Astrocyte (in vitro differentiated cells and primary cell): ENCODE measurements around the gene TRIM52. TPM values are rescaled to one million over a fixed set of nuclear protein-coding genes. Genes with fewer than 3 reads are reported as not detected.

Experiments used
- DNase-seq: peaks from one replicate; pipeline ENCODE4 v3.0.0-alpha.2; 2010; ENCODE audit warnings: low read depth
- FAIRE-seq: peaks from 2 replicates; lab custom pipeline; 2011; peaks lifted over from hg19 to GRCh38; lab: Jason Lieb, UNC
- H2AFZ ChIP-seq: 2 replicates; pipeline ENCODE4 v1.6.0; 2012; ENCODE audit warnings: low read depth, low read length, inconsistent platforms
- H3K27ac ChIP-seq: 2 replicates; pipeline ENCODE4 v1.5.1; 2011; ENCODE audit warnings: low read depth, low read length, inconsistent platforms
- H3K27me3 ChIP-seq: 2 replicates; pipeline ENCODE4 v1.6.0; 2011; ENCODE audit warnings: low read length, inconsistent platforms; ENCODE audit not compliant: insufficient read depth
- H3K36me3 ChIP-seq: 2 replicates; pipeline ENCODE4 v1.5.1; 2011; ENCODE audit warnings: low read length, inconsistent platforms; ENCODE audit not compliant: insufficient read depth
- H3K4me1 ChIP-seq: 2 replicates; pipeline ENCODE4 v1.5.1; 2011; ENCODE audit warnings: low read length, inconsistent platforms; ENCODE audit not compliant: insufficient read depth
- H3K4me2 ChIP-seq: 2 replicates; pipeline ENCODE4 v1.6.0; 2012; ENCODE audit warnings: low read length, inconsistent platforms
- H3K4me3 ChIP-seq: 2 replicates; pipeline ENCODE4 v1.5.1; 2011; ENCODE audit warnings: low read depth, mild to moderate bottlenecking, low read length, inconsistent platforms; ENCODE audit not compliant: insufficient read depth
- H3K79me2 ChIP-seq: 2 replicates; pipeline ENCODE4 v1.6.0; 2012; ENCODE audit warnings: mild to moderate bottlenecking, low read length, inconsistent platforms; ENCODE audit not compliant: insufficient read depth
- H3K9ac ChIP-seq: 2 replicates; pipeline ENCODE4 v1.6.0; 2012; ENCODE audit warnings: mild to moderate bottlenecking, low read length, inconsistent platforms
- H3K9me3 ChIP-seq: 2 replicates; pipeline ENCODE4 v1.5.1; 2012; ENCODE audit warnings: low read depth, mild to moderate bottlenecking, low read length, inconsistent platforms; ENCODE audit not compliant: insufficient read depth
- H4K20me1 ChIP-seq: 2 replicates; pipeline ENCODE4 v1.6.0; 2012; ENCODE audit warnings: low read length, inconsistent platforms; ENCODE audit not compliant: insufficient read depth
- H3K27ac Mint-ChIP-seq: one replicate; pipeline ENCODE4 v1.8.0; 2021; ENCODE audit warnings: mild to moderate bottlenecking, mixed read lengths; ENCODE audit not compliant: unreplicated experiment
- H3K27me3 Mint-ChIP-seq: one replicate; pipeline ENCODE4 v1.8.0; 2021; ENCODE audit warnings: low read depth, mixed read lengths; ENCODE audit not compliant: unreplicated experiment
- H3K36me3 Mint-ChIP-seq: one replicate; pipeline ENCODE4 v1.8.0; 2021; ENCODE audit warnings: low read depth, mixed read lengths; ENCODE audit not compliant: unreplicated experiment
- H3K4me1 Mint-ChIP-seq: one replicate; pipeline ENCODE4 v1.8.0; 2021; ENCODE audit warnings: low read depth, mixed read lengths; ENCODE audit not compliant: unreplicated experiment
- H3K4me3 Mint-ChIP-seq: one replicate; pipeline ENCODE4 v1.8.0; 2021; ENCODE audit warnings: mild to moderate bottlenecking, moderate library complexity, mixed read lengths; ENCODE audit not compliant: unreplicated experiment
- H3K9me3 Mint-ChIP-seq: one replicate; pipeline ENCODE4 v1.8.0; 2021; ENCODE audit warnings: mild to moderate bottlenecking, mixed read lengths; ENCODE audit not compliant: unreplicated experiment
- CTCF ChIP-seq: IDR thresholded peaks from 2 replicates; pipeline ENCODE4 v1.5.1; 2011; ENCODE audit warnings: low read depth, mild to moderate bottlenecking, inconsistent platforms, low read length, moderate library complexity; ENCODE audit not compliant: insufficient read depth
- EZH2 ChIP-seq: IDR thresholded peaks from 2 replicates; pipeline ENCODE4 v1.6.1; 2012; ENCODE audit warnings: mild to moderate bottlenecking, low read length, inconsistent platforms; ENCODE audit not compliant: insufficient read depth
- total RNA-seq: library from RNA; stranded (reverse); gene quantifications from 2 replicates; pipeline ENCODE4 v1.2.1, GENCODE V29; 2021

TRIM52 gene
- total RNA-seq, 1 donor from 2014 or later: 6.5 TPM

GRCh38 chr5:181232593-181232992, 28.4 kb downstream of the TRIM52 start:
- Mint-ChIP-seq H3K4me3 (no peak overlapping the region), H3K27ac (no peak overlapping the region), H3K27me3 (no peaks in the 10 kb centered on the region), H3K36me3 (peaks cover 20% of the 10 kb centered on the region), H3K9me3 (no peaks in the 10 kb centered on the region), H3K4me1 (peaks cover 8% of the 10 kb centered on the region)
- no peak for TF ChIP-seq EZH2
- TF ChIP-seq CTCF: no peak
- no peak overlapping the region for H2AFZ ChIP-seq
- no peak overlapping the region for H3K9ac ChIP-seq
- H3K4me2 ChIP-seq: no peak overlapping the region
- peaks cover 39% of the 10 kb centered on the region for H3K36me3 ChIP-seq
- H3K4me3 ChIP-seq: no peak overlapping the region
- peaks cover 62% of the 10 kb centered on the region for H4K20me1 ChIP-seq
- no peaks in the 10 kb centered on the region for H3K27me3 ChIP-seq
- no peak overlapping the region for H3K27ac ChIP-seq
- FAIRE-seq (no peak), DNase-seq (no peak)
- H3K4me1 ChIP-seq: no peaks in the 10 kb centered on the region
- peaks cover 14% of the 10 kb centered on the region for H3K79me2 ChIP-seq
- no peaks in the 10 kb centered on the region for H3K9me3 ChIP-seq

GRCh38 chr5:181231432-181231831, 29.5 kb downstream of the TRIM52 start:
- H3K27ac Mint-ChIP-seq: peak overlapping the region; percentile 41
- Histone ChIP-seq H3K27me3 (no peaks in the 10 kb centered on the region), H3K4me1 (no peaks in the 10 kb centered on the region), H4K20me1 (peaks cover 50% of the 10 kb centered on the region), H3K27ac (no peak overlapping the region), H3K9me3 (no peaks in the 10 kb centered on the region), H3K4me2 (no peak overlapping the region), H2AFZ (no peak overlapping the region), H3K36me3 (peaks cover 27% of the 10 kb centered on the region), H3K9ac (no peak overlapping the region), H3K4me3 (no peak overlapping the region), H3K79me2 (peaks cover 8% of the 10 kb centered on the region)
- peaks cover 8% of the 10 kb centered on the region for H3K36me3 Mint-ChIP-seq
- no peak for DNase-seq
- no peaks in the 10 kb centered on the region for H3K9me3 Mint-ChIP-seq
- peaks cover under 1% of the 10 kb centered on the region for H3K4me1 Mint-ChIP-seq
- TF ChIP-seq EZH2 (no peak), CTCF (no peak)
- no peak overlapping the region for H3K4me3 Mint-ChIP-seq
- H3K27me3 Mint-ChIP-seq: no peaks in the 10 kb centered on the region
- FAIRE-seq: no peak

- no peaks in the 10 kb centered on the region for H3K9me3 ChIP-seq
- DNase-seq: no peak
- H3K27me3 ChIP-seq: no peaks in the 10 kb centered on the region
- no peak overlapping the region for H3K4me3 ChIP-seq
- peaks cover 41% of the 10 kb centered on the region for H4K20me1 ChIP-seq
- TF ChIP-seq CTCF: no peak
- TF ChIP-seq EZH2: no peak
- H3K36me3 ChIP-seq: peaks cover 19% of the 10 kb centered on the region
- no peak for FAIRE-seq
- no peaks in the 10 kb centered on the region for H3K4me1 ChIP-seq
- H3K4me1 Mint-ChIP-seq: peaks cover under 1% of the 10 kb centered on the region
- H3K4me2 ChIP-seq: no peak overlapping the region
- peak overlapping the region; percentile 47 for H3K27ac Mint-ChIP-seq
- peaks cover 5% of the 10 kb centered on the region for H3K36me3 Mint-ChIP-seq
- H3K4me3 Mint-ChIP-seq: no peak overlapping the region
- H3K27ac ChIP-seq: no peak overlapping the region
- no peak overlapping the region for H3K9ac ChIP-seq
- peaks cover 15% of the 10 kb centered on the region for H3K79me2 ChIP-seq
- H3K9me3 Mint-ChIP-seq: no peaks in the 10 kb centered on the region
- no peak overlapping the region for H2AFZ ChIP-seq
- no peaks in the 10 kb centered on the region for H3K27me3 Mint-ChIP-seq
Measured at GRCh38 chr5:181230551-181230950, 30.4 kb downstream of the TRIM52 start.
